Vagina (tissue), 2 donors: ENCODE results near the gene PODXL2. TPM values are rescaled to one million over a fixed set of nuclear protein-coding genes. Genes with fewer than 3 reads are reported as not detected.

Experiments
- DNase-seq, 2 donors: peaks; one replicate each; pipeline ENCODE4 v3.0.0-alpha.2; 2017; ENCODE audit errors: extremely low spot score in 2 of 2
- H3K27ac ChIP-seq: fragments of 200-600 bp; sonication (generic); one replicate; pipeline ENCODE4 v1.5.1; 2019
- H3K27me3 ChIP-seq: fragments of 200-600 bp; sonication (generic); one replicate; pipeline ENCODE4 v1.5.1; 2019
- H3K36me3 ChIP-seq, 2 donors: fragments of 200-600 bp; sonication (generic); one replicate each; pipeline ENCODE4 v1.5.1; 2017 to 2019
- H3K4me1 ChIP-seq: fragments of 200-600 bp; sonication (generic); one replicate; pipeline ENCODE4 v1.5.1; 2019
- H3K4me3 ChIP-seq, 2 donors: fragments of 200-600 bp; sonication (generic); 1 replicate in 1 of 2; 2 replicates in 1 of 2; pipeline ENCODE4 v1.5.1; 2016 to 2019
- H3K9me3 ChIP-seq: fragments of 200-600 bp; sonication (generic); one replicate; pipeline ENCODE4 v1.5.1; 2019
- CTCF ChIP-seq, 3 experiments: fragments of 450-650 bp in 2 of 3; fragments of 200-600 bp in 1 of 3; sonication (generic) in 1 of 3; IDR thresholded peaks; one replicate each; pipeline ENCODE4 v1.5.1; 2017 to 2019; ENCODE audit warnings: antibody characterized with exemption in 3 of 3, mild to moderate bottlenecking in 2 of 3, moderate library complexity in 2 of 3
- POLR2A ChIP-seq, 2 donors: fragments of 450-650 bp; IDR thresholded peaks; one replicate each; pipeline ENCODE4 v1.6.1; 2017; ENCODE audit warnings: antibody characterized with exemption in 2 of 2, mild to moderate bottlenecking in 2 of 2, moderate library complexity in 2 of 2
- POLR2AphosphoS5 ChIP-seq, 2 donors: sonication (generic); formaldehyde crosslinking; IDR thresholded peaks; one replicate each; pipeline ENCODE4 v1.9.0; 2017; ENCODE audit warnings: antibody characterized with exemption in 2 of 2, mild to moderate bottlenecking in 2 of 2, low read depth in 1 of 2; ENCODE audit not compliant: insufficient read depth in 1 of 2
- intact Hi-C: fragments of 100-400 bp; cut with DNase I; formaldehyde crosslinking; loops from one replicate; pipeline ENCODE4 v1.15.1; 2023
- total RNA-seq: library from RNA; depleted of rRNA; stranded (reverse); fragments of >200 nt; gene quantifications from one replicate; pipeline ENCODE4 v1.2.3, GENCODE V29; 2016

Gene PODXL2
- total RNA-seq, 1 donor from 2014 or later = 2.9 TPM

- Histone ChIP-seq H3K9me3 (no peaks in the 10 kb centered on the region), H3K36me3 (no peaks in the 10 kb centered on the region), H3K27me3 (no peaks in the 10 kb centered on the region), H3K27ac (no peak overlapping the region), H3K4me1 (peaks cover 13% of the 10 kb centered on the region), H3K4me3 (no peak overlapping the region)
- DNase-seq = no peak
- intact Hi-C loops = no loop called here
- TF ChIP-seq POLR2A (IDR thresholded peaks at IDR 0.05) = no peak
- no peak for TF ChIP-seq CTCF (IDR thresholded peaks at IDR 0.05)
- no peak for TF ChIP-seq POLR2AphosphoS5 (IDR thresholded peaks at IDR 0.05; ENCODE audit: insufficient read depth in 1 of 2, low read depth in 1 of 2)
Measured at GRCh38 chr3:127688416-127689265, 59.7 kb downstream of the PODXL2 start.

- H3K27me3 ChIP-seq = no peaks in the 10 kb centered on the region
- intact Hi-C loops = no loop called here
- DNase-seq = no peak
- no peaks in the 10 kb centered on the region for H3K9me3 ChIP-seq
- H3K27ac ChIP-seq = no peak overlapping the region
- no peaks in the 10 kb centered on the region for H3K36me3 ChIP-seq
- H3K4me3 ChIP-seq = no peak overlapping the region
- H3K4me1 ChIP-seq = peaks cover 13% of the 10 kb centered on the region
- no peak for TF ChIP-seq CTCF (IDR thresholded peaks at IDR 0.05)
- no peak for TF ChIP-seq POLR2AphosphoS5 (IDR thresholded peaks at IDR 0.05; ENCODE audit: insufficient read depth in 1 of 2, low read depth in 1 of 2)
- TF ChIP-seq POLR2A (IDR thresholded peaks at IDR 0.05) = no peak
Measured at GRCh38 chr3:127689266-127689860, 60.4 kb downstream of the PODXL2 start.

- intact Hi-C loops = loop anchor here (10.0 kb wide), 1 partner anchor 55 kb away; no protein-coding TSS in a partner anchor
- DNase-seq = no peak
- Histone ChIP-seq H3K9me3 (no peaks in the 10 kb centered on the region), H3K27ac (peak overlapping the region; percentile 51), H3K4me1 (peaks cover 13% of the 10 kb centered on the region), H3K27me3 (no peaks in the 10 kb centered on the region), H3K36me3 (no peaks in the 10 kb centered on the region), H3K4me3 (no peak overlapping the region)
- TF ChIP-seq CTCF (IDR thresholded peaks at IDR 0.05) (no peak), POLR2A (IDR thresholded peaks at IDR 0.05) (no peak), POLR2AphosphoS5 (IDR thresholded peaks at IDR 0.05; ENCODE audit: insufficient read depth in 1 of 2, low read depth in 1 of 2) (no peak)
Measured at GRCh38 chr3:127690106-127690505, 61.1 kb downstream of the PODXL2 start.

- H3K27me3 ChIP-seq = no peaks in the 10 kb centered on the region
- H3K9me3 ChIP-seq = no peaks in the 10 kb centered on the region
- H3K36me3 ChIP-seq = no peaks in the 10 kb centered on the region
- H3K4me1 ChIP-seq = peaks cover 13% of the 10 kb centered on the region
- TF ChIP-seq CTCF (IDR thresholded peaks at IDR 0.05) (peak in 1 of 3 experiments; percentile 28), POLR2A (IDR thresholded peaks at IDR 0.05) (no peak), POLR2AphosphoS5 (IDR thresholded peaks at IDR 0.05; ENCODE audit: insufficient read depth in 1 of 2, low read depth in 1 of 2) (no peak)
- H3K4me3 ChIP-seq = no peak overlapping the region
- intact Hi-C loops = loop anchor here (10.0 kb wide), 1 partner anchor 54 kb away; no protein-coding TSS in a partner anchor
- H3K27ac ChIP-seq = peak overlapping the region; percentile 51
- DNase-seq = no peak
Measured at GRCh38 chr3:127690823-127691452, 62.0 kb downstream of the PODXL2 start.
